Fibroblast of peridontal ligament (primary cell): Measurements from ENCODE around the gene WASF3.
"Not testable (repeated sequence)": the region's sequence is repeated elsewhere in the genome, so short reads cannot be mapped to it uniquely, and the experiment has no call there.

Experiments
- DNase-seq: peaks from one replicate; pipeline ENCODE4 v3.0.0-alpha.2; 2010; ENCODE audit errors: extremely low read depth

The WASF3 gene

DNA sequence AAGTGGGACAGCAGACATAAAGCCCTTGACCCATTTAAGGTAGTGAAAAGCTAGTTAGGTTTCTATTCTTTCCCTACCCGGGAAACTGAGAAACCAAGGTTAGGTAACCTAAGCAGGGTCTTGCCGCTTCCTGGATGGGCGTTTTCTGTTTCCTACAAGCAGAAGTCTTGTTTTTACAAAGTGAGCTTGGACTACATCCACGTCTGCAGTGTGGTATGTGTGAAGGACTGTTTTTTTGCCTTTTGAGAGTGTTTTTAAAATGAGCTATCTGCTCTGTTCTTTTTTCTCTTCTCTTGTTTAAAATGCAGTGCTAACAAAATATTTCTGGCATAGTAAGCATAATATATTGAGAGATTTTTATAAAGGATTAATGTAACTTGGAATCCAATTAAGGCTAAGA, 153.7 kb downstream of the WASF3 start:
- DNase-seq: no peak

DNA sequence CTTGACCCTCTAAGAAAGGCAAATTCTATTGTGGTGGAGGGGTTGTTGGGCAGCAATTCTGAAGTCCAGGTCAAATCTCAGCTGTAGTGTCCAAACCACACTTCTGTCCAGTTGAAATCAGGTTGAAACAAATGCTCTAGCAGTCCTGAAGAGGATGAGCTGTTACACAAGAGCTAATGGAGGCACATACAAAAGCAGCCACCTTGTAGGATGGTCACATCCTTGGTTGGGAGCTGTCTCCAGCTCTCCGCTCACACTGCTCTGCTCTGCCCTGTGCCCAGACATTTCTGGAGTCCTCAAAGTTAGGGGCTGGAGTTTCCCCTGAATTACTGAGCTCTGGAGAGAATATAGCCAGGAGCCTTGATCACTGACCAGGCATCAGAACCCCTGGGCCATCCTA, 155.9 kb downstream of the WASF3 start:
- DNase-seq: no peak

DNA sequence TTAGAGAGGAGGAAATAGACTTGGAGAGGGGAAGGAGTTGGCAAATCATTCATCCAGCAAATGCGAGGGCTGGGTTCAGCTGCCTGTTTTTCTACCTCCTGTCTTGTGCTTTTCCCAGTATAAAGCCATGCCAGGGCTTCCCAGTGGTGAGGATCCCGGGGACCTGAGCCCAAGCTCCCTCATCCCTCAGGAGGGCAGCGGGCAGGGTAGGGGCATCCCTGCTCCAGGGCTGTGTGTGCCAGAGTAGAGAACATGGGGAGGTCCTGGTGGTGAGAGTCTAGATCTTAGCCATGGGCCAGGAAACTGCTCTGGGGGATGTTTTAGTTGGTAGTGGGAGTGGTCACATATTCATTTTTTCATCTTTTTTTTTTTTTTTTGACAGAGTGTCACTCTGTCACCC, 159.5 kb downstream of the WASF3 start:
- DNase-seq: no peak

DNA sequence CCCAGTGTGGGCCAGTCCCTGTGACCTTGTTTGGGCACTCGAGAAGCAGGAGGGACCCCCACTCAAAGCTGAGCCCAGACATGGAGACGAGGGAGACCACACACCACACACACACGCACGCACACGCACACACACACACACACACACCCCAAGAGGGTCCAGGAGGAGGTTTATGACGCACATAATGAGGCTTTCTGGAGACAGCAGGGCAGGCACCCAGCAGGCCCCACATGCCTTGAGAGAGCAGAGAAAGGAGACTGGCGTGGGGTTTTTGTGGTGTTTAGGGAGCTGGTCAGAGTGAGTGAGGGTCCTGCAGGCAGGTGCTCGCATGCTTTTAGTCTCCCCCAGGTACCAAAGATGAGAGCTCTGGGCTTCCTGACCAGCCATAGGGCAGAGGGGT, 160.7 kb downstream of the WASF3 start:
- no peak for DNase-seq

DNA sequence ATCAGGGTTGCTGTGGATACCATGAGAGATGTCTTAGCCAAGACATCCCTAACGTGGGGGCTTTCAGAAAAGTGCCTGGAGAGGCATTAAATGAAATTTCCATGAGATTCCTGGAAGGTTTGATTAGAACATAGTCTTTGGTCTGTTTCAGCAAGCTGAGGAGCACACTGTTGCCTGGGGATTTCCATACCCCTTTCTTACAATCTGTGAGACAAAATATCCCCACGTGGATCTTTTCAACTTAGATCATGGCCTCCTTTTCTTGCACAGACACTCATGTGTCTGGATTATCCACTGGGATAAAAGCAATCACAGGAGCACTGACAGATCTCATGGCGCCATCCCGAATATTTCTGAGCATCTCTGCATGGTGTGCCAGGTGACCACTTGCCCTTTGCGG, 161.4 kb downstream of the WASF3 start:
- DNase-seq: no peak

DNA sequence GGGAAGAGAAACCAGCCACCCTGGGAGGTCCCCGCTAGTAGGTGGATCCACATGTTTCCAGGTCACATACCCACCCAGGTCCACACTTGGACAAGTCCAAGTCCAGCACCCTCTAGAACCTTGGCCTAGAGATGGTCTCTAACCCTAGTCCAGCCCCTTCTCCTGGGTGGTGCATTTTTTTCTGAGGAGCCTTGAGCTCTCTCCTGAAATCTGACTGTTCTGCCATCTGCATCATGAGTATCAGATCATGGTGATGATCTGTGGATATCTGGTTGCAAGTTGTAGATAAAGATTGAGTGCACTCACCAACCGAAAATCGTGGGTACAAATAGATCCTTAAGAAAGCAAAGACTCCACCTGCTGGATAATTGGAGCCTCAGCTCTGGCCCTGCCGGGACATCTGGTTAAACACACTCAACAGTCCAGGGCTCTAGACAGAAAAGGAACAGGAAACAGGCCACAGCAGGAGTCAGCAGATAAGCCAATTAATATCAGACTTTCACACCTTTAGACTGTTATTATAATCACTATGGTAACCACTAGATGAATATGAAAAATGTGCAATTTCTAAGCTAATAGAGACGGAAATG, 162.0 kb downstream of the WASF3 start:
- peak; percentile 1 for DNase-seq

DNA sequence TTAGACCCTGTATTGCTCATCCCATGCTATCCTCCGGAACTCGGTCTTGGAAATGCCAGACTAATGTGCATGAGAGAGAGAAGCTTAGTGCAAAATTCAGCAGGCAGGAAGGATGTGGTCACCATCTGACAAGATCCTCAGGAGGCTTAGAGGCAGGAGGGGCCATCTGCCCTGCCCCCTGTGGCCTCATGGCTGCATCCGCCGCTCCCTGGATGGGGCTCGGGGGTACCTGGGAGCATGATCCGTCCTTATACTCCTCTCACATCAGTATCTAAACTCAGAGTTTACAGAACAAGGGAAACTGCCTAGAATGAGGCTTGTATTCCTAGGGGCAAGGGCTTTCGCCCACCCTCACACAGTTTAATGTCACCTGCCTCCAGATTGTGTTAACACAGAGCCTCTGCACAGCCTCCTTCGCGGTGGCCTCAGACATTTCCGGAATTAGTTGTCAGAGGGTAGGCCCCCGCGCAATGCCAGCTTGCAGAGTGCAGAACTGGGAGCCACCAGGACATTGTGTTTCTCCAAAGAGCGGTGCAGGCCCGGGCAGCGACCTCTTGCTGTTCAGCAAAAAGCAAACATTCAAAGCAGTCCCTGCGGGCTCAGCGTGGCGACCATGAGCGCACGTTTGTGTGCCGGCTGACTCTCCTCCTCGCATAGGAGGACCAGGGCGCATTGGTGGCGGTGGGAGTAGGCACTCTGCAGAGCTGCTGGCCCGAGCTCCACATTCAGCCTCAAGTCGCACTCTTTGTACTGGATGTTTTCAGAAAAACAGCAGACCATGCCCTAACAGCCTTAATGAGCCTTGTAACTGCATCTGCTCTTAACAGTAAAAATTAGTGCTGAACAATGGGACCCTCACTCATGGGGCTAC, 164.0 kb downstream of the WASF3 start:
- no peak for DNase-seq

DNA sequence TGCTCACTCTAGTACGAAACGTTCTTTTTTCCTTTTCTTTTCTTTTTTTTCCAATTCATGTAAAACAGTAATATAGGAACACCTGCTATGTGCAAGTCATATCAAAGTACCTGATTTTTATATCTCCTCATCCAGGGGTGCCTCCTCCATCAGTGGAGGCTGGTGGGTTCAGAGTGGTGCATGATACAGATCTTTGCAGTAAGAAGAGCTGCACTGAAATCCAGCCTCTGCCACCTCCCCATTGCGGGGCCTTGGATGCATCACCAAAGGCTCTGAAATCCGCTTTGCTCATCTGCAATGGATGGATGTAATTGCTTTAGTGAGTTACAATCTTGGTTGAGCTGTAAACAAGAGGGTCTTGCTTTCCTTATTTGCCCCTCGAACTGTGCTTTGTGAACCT, 164.8 kb downstream of the WASF3 start:
- no peak for DNase-seq

DNA sequence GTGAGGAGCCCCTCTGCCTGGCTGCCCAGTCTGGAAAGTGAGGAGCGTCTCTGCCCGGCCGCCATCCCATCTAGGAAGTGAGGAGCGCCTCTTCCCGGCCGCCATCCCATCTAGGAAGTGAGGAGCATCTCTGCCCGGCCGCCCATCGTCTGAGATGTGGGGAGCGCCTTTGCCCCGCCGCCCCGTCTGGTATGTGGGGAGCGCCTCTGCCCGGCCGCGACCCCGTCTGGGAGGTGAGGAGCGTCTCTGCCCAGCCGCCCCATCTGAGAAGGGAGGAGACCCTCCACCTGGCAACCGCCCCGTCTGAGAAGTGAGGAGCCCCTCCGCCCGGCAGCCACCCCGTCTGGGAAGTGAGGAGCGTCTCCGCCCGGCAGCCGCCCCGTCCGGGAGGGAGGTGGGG, 166.1 kb downstream of the WASF3 start:
- not testable (repeated sequence) for DNase-seq

DNA sequence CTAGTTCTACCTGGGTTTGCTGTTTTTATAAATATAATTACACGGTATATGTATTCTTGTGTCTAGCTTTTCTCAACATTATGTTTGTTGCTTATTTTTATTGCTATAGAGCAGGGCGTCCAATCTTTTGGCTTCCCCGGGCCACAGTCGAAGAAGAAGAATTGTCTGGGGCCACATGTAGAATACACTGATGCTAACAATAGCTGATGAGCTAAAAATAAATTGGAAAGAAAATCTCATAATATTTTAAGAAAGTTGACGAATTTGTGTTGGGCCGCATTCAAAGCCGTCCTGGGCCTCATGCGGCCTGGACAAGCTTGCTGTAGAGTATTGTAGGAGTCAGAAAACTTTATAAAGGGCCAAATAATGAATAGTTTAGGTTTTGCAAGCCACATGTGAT, 169.2 kb downstream of the WASF3 start:
- DNase-seq: no peak

DNA sequence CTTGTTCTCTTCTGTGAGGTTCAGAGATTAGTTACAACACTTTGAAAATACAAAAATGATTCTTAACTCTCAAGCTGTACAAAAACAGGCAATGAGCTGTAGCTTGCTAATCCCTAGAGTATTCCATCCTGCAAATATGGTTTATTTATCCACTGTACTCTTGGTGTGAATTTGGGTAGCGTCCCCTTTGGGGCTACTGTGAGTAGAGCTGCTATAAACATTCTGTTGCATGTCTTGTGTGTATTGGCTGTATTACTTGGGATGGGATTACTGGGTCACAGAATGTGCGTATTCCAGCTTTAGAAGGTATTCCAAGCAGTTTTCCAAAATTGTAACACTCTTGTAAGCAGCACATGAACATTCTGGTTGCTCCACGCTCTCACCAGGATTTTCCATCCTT, 169.6 kb downstream of the WASF3 start:
- no peak for DNase-seq

DNA sequence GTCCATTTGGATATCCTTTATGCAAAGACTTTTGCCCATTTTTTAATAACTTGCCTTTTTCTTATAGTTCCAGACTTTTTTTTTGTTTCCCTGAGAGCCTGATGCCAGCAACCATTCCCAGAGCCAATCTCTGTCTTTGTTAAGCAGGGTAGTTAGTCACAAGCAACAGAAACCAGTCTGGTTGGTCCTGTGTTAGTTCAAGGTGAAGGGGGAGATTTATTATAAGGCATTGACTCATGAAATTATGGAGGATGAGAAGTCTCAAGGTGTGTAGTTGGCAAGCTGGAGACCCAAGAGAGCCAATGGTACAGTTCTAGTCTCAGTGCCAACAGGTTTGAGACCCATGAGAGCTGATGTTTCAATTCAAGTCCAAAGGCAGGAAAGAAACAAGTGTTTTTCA, 170.2 kb downstream of the WASF3 start:
- DNase-seq: no peak

DNA sequence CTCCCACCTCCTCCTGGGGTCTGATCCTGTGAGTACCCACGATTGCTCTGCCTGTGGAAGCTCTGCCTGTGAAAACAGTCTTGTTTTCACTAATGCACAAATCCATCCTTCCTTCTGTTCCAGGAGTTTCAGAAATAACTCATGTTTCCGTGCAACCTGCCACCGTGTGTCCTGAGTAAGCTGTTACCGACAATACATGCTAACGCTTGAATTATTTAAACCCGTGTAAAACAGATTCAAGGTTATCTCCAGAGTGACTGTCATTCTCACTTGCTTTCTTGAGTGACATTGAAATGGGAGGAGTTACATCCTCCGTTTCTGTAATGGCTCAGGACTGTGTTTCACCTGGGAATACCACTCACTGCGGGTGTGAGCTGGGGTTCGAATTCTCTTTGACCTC, 178.2 kb downstream of the WASF3 start:
- no peak for DNase-seq
